Liver (tissue), 3 donors: ENCODE data around the gene PTCD1.

ENCODE experiments used
- ATF3 ChIP-seq: IDR thresholded peaks from 2 replicates; pipeline ENCODE4 v1.6.1; 2016; ENCODE audit warnings: antibody characterized with exemption
- EGR1 ChIP-seq, 2 donors: IDR thresholded peaks; 2 replicates each; pipeline ENCODE4 v1.6.1; 2016 to 2018; ENCODE audit warnings: antibody characterized with exemption in 2 of 2, low read depth in 2 of 2
- FOXA1 ChIP-seq: IDR thresholded peaks from 2 replicates; pipeline ENCODE4 v1.6.1; 2016; ENCODE audit warnings: antibody characterized with exemption
- GABPA ChIP-seq, 2 donors: IDR thresholded peaks in 1 of 2; conservative IDR thresholded peaks in 1 of 2; 2 replicates each; pipeline ENCODE4 v1.6.1; 2016; ENCODE audit warnings: antibody characterized with exemption in 2 of 2, mild to moderate bottlenecking in 1 of 2, moderate library complexity in 1 of 2
- HNF4A ChIP-seq, 2 donors: conservative IDR thresholded peaks; 2 replicates each; pipeline ENCODE4 v1.6.1; 2016; ENCODE audit warnings: antibody characterized with exemption in 2 of 2, mild to moderate bottlenecking in 2 of 2
- JUND ChIP-seq, 2 donors: IDR thresholded peaks; 2 replicates each; pipeline ENCODE4 v1.6.1; 2016; ENCODE audit warnings: antibody characterized with exemption in 2 of 2
- MAX ChIP-seq: IDR thresholded peaks from 2 replicates; pipeline ENCODE4 v1.6.1; 2016; ENCODE audit warnings: antibody characterized with exemption
- RAD21 ChIP-seq, 2 donors: IDR thresholded peaks; 2 replicates each; pipeline ENCODE4 v1.6.1; 2016; ENCODE audit warnings: antibody characterized with exemption in 2 of 2, mild to moderate bottlenecking in 2 of 2
- REST ChIP-seq: IDR thresholded peaks from 2 replicates; pipeline ENCODE4 v1.6.1; 2016; ENCODE audit warnings: antibody characterized with exemption, mild to moderate bottlenecking
- SP1 ChIP-seq: IDR thresholded peaks from 2 replicates; pipeline ENCODE4 v1.6.1; 2018; ENCODE audit warnings: antibody characterized with exemption, mild to moderate bottlenecking
- TAF1 ChIP-seq: conservative IDR thresholded peaks from 2 replicates; pipeline ENCODE4 v1.6.1; 2016; ENCODE audit warnings: antibody characterized with exemption, mild to moderate bottlenecking
- YY1 ChIP-seq: IDR thresholded peaks from 2 replicates; pipeline ENCODE4 v1.6.1; 2016; ENCODE audit warnings: antibody characterized with exemption, mild to moderate bottlenecking
- TF ChIP-seq, protein P1 (sequence below): fragments of 150-350 bp; IDR thresholded peaks from 2 replicates; pipeline ENCODE4 v1.5.1; 2017; ENCODE audit warnings: improper control_type of control experiment, low read depth, low read length; ENCODE audit not compliant: missing input control
- TF ChIP-seq, protein P2 (sequence below): IDR thresholded peaks from 2 replicates; pipeline ENCODE4 v1.6.1; 2016; ENCODE audit warnings: antibody characterized with exemption
- donor health status: healthy.
- donor health status: healthy.

- TF ChIP-seq TAF1 (no peak), YY1 (no peak), FOXA1 (no peak), EGR1 (IDR thresholded peaks at IDR 0.05; ENCODE audit: low read depth in 2 of 2) (no peak), HNF4A (conservative IDR thresholded peaks at IDR 0.05) (no peak), REST (no peak), ATF3 (no peak), GABPA (IDR thresholded peaks at IDR 0.05 in 1 of 2, conservative IDR thresholded peaks at IDR 0.05 in 1 of 2) (no peak), MAX (no peak), RAD21 (IDR thresholded peaks at IDR 0.05) (no peak), SP1 (peak; percentile 18), JUND (IDR thresholded peaks at IDR 0.05) (no peak)
- TF ChIP-seq, protein P1, sequence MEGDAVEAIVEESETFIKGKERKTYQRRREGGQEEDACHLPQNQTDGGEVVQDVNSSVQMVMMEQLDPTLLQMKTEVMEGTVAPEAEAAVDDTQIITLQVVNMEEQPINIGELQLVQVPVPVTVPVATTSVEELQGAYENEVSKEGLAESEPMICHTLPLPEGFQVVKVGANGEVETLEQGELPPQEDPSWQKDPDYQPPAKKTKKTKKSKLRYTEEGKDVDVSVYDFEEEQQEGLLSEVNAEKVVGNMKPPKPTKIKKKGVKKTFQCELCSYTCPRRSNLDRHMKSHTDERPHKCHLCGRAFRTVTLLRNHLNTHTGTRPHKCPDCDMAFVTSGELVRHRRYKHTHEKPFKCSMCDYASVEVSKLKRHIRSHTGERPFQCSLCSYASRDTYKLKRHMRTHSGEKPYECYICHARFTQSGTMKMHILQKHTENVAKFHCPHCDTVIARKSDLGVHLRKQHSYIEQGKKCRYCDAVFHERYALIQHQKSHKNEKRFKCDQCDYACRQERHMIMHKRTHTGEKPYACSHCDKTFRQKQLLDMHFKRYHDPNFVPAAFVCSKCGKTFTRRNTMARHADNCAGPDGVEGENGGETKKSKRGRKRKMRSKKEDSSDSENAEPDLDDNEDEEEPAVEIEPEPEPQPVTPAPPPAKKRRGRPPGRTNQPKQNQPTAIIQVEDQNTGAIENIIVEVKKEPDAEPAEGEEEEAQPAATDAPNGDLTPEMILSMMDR, result no peak
- TF ChIP-seq, protein P2, sequence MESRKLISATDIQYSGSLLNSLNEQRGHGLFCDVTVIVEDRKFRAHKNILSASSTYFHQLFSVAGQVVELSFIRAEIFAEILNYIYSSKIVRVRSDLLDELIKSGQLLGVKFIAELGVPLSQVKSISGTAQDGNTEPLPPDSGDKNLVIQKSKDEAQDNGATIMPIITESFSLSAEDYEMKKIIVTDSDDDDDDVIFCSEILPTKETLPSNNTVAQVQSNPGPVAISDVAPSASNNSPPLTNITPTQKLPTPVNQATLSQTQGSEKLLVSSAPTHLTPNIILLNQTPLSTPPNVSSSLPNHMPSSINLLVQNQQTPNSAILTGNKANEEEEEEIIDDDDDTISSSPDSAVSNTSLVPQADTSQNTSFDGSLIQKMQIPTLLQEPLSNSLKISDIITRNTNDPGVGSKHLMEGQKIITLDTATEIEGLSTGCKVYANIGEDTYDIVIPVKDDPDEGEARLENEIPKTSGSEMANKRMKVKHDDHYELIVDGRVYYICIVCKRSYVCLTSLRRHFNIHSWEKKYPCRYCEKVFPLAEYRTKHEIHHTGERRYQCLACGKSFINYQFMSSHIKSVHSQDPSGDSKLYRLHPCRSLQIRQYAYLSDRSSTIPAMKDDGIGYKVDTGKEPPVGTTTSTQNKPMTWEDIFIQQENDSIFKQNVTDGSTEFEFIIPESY, result no peak
These were observed 30.7 kb downstream of the PTCD1 start for GRCh38 chr7:99407872-99408378.
